OCI-LY3 (cell line): ENCODE measurements around the gene ZSCAN20.

ENCODE experiments used
- H2AFZ ChIP-seq: fragments of 200-600, 300-600 bp; shearing (Covaris generic); 2 replicates; pipeline ENCODE4 v1.6.0; 2014; ENCODE audit warnings: antibody characterized with exemption, low read depth, low read length
- H3K27ac ChIP-seq: fragments of 200-600, 300-600 bp; sonication (generic); 2 replicates; pipeline ENCODE4 v1.5.1; 2014; ENCODE audit warnings: mild to moderate bottlenecking, low read length, moderate library complexity, mixed read lengths
- H3K27me3 ChIP-seq: fragments of 200-600, 300-600 bp; sonication (generic); 2 replicates; pipeline ENCODE4 v1.6.1; 2014; ENCODE audit warnings: low read depth, low read length, mixed read lengths
- H3K36me3 ChIP-seq: fragments of 200-600, 300-600 bp; sonication (generic); replicated peaks from 2 replicates; pipeline ENCODE3; 2014; ENCODE audit warnings: low read depth, low read length, mixed read lengths
- H3K4me1 ChIP-seq: fragments of 300-600, 200-600 bp; sonication (generic); 2 replicates; pipeline ENCODE4 v1.6.1; 2014; ENCODE audit warnings: low read length, mixed read lengths
- H3K4me2 ChIP-seq: fragments of 200-600, 300-600 bp; sonication (generic); 2 replicates; pipeline ENCODE4 v1.6.1; 2014; ENCODE audit warnings: low read length, mixed read lengths
- H3K4me3 ChIP-seq: fragments of 300-600, 200-600 bp; sonication (generic); 2 replicates; pipeline ENCODE4 v1.5.1; 2014; ENCODE audit warnings: antibody characterized with exemption, mild to moderate bottlenecking, low read length, moderate library complexity
- H3K79me2 ChIP-seq: fragments of 300-600, 200-600 bp; shearing (Covaris generic); 2 replicates; pipeline ENCODE4 v1.6.1; 2014; ENCODE audit warnings: mild to moderate bottlenecking, low read length, mixed read lengths
- H3K9ac ChIP-seq: fragments of 300-600, 200-600 bp; shearing (Covaris generic); 2 replicates; pipeline ENCODE4 v1.6.0; 2014; ENCODE audit warnings: mild to moderate bottlenecking, low read length, moderate library complexity
- H3K9me3 ChIP-seq: fragments of 200-600, 300-600 bp; shearing (Covaris generic); 2 replicates; pipeline ENCODE4 v1.6.1; 2014; ENCODE audit warnings: low read length, mixed read lengths; ENCODE audit not compliant: insufficient read depth
- H4K20me1 ChIP-seq: fragments of 200-600, 300-600 bp; sonication (generic); 2 replicates; pipeline ENCODE4 v1.6.1; 2016; ENCODE audit warnings: low read length, mixed read lengths; ENCODE audit not compliant: insufficient read depth
- CTCF ChIP-seq: fragments of 200-600, 300-600 bp; sonication (generic); IDR thresholded peaks from 2 replicates; pipeline ENCODE4 v1.5.1; 2014; ENCODE audit warnings: antibody characterized with exemption, low read length, low read depth
- EZH2phosphoT487 ChIP-seq: fragments of 200-600 bp; shearing (Covaris generic); IDR thresholded peaks from 2 replicates; pipeline ENCODE4 v1.6.1; 2018; ENCODE audit warnings: antibody characterized with exemption, mixed run types, low read depth

ZSCAN20 gene

GRCh38 chr1:33435096-33435820 lies 37.2 kb upstream of the ZSCAN20 start:
- Histone ChIP-seq H4K20me1 (no peaks in the 10 kb centered on the region), H3K27me3 (peaks cover 37% of the 10 kb centered on the region), H2AFZ (no peak overlapping the region), H3K4me1 (no peaks in the 10 kb centered on the region), H3K36me3 (no peaks in the 10 kb centered on the region), H3K79me2 (no peaks in the 10 kb centered on the region), H3K27ac (no peak overlapping the region), H3K9ac (no peak overlapping the region), H3K4me3 (no peak overlapping the region), H3K9me3 (no peaks in the 10 kb centered on the region), H3K4me2 (no peak overlapping the region)
- TF ChIP-seq CTCF (no peak), EZH2phosphoT487 (no peak)

- Histone ChIP-seq H3K27ac (no peak overlapping the region), H3K27me3 (peaks cover 43% of the 10 kb centered on the region), H2AFZ (no peak overlapping the region), H3K4me1 (no peaks in the 10 kb centered on the region), H4K20me1 (no peaks in the 10 kb centered on the region), H3K9ac (no peak overlapping the region), H3K79me2 (no peaks in the 10 kb centered on the region), H3K4me3 (no peak overlapping the region), H3K4me2 (no peak overlapping the region), H3K36me3 (no peaks in the 10 kb centered on the region), H3K9me3 (no peaks in the 10 kb centered on the region)
- no peak for TF ChIP-seq CTCF
- no peak for TF ChIP-seq EZH2phosphoT487
Measured at GRCh38 chr1:33436557-33437285, 35.7 kb upstream of the ZSCAN20 start.

GRCh38 chr1:33438364-33439160 lies 33.9 kb upstream of the ZSCAN20 start:
- Histone ChIP-seq H2AFZ (no peak overlapping the region), H3K4me1 (no peaks in the 10 kb centered on the region), H3K27me3 (peaks cover 44% of the 10 kb centered on the region), H3K9ac (no peak overlapping the region), H3K79me2 (no peaks in the 10 kb centered on the region), H3K27ac (no peak overlapping the region), H3K4me3 (no peak overlapping the region), H3K36me3 (no peaks in the 10 kb centered on the region), H4K20me1 (no peaks in the 10 kb centered on the region), H3K4me2 (no peak overlapping the region), H3K9me3 (no peaks in the 10 kb centered on the region)
- TF ChIP-seq CTCF (no peak), EZH2phosphoT487 (no peak)

- Histone ChIP-seq H3K27me3 (peaks cover 39% of the 10 kb centered on the region), H3K4me2 (no peak overlapping the region), H2AFZ (no peak overlapping the region), H3K9ac (no peak overlapping the region), H3K79me2 (no peaks in the 10 kb centered on the region), H3K4me1 (no peaks in the 10 kb centered on the region), H3K4me3 (no peak overlapping the region), H3K27ac (no peak overlapping the region), H3K9me3 (no peaks in the 10 kb centered on the region), H4K20me1 (no peaks in the 10 kb centered on the region), H3K36me3 (no peaks in the 10 kb centered on the region)
- TF ChIP-seq CTCF (no peak), EZH2phosphoT487 (no peak)
Measured at GRCh38 chr1:33439662-33440061, 32.8 kb upstream of the ZSCAN20 start.
